Stimulated activated CD8-positive, alpha-beta memory T cell treated with anti-CD3 and anti-CD28 coated beads, Interleukin-15, amount 100 ng/mL, for 48 hours (primary cell): ENCODE data around the gene ALPG.
"Not testable (repeated sequence)": the region's sequence is repeated elsewhere in the genome, so short reads cannot be mapped to it uniquely, and the experiment has no call there.

Experiments
- DNase-seq, 2 donors: peaks; one replicate each; pipeline ENCODE4 v3.0.0-alpha.2; 2020; ENCODE audit warnings: low read depth in 2 of 2

The ALPG gene

DNA sequence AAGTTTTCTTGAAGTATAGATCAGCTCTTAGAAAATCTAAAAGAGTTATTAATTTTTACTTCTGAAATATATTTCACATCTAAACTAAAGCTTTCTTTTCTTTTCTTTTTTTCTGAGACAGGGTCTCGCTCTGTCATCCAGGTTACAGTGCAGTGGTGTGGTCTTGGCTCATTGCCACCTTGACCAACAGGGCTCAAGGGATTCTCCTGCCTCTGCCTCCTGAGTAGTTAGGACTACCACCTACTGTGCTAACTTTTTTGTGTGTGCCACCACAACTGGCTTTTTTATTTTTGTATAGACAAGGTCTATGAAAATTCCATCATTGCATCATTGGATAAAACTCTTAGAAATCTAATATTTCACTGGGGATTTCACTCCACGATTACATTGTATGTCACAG lies 10.0 kb upstream of the ALPG start:
- no peak for DNase-seq

DNA sequence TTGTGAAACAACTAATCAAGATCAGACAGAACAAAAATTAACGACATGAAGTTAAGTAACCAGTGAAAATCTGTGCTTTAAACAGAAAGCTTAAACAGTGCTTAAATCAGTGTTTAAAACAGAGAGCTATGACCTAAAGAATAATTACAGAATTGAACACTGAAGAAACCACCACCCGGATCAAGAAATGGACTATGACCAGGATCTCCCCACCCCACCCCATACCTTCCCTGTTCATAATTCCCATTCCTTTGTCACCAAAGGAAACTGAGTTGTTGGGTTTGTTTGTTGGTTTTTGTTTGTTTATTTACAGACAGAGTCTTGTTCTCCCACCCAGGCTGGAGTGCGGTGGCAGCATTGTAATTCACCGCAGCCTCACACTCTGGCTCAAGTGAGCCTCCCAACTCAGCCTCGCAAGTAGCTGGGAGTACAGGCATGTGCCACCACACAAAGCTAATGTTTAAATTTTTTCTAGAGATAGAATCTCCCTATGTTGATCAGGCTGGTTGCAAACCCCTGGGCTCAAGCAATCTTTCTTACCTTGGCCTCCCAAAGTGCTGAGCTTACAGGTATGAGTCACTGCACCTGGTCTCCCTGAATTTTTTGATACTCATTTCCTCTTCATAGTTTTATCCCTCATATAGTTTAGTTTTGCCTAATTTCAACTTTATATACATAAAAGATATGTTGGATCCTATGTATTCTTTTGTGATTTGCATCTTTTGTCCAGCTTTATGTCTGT lies 8.2 kb upstream of the ALPG start:
- no peak for DNase-seq

DNA sequence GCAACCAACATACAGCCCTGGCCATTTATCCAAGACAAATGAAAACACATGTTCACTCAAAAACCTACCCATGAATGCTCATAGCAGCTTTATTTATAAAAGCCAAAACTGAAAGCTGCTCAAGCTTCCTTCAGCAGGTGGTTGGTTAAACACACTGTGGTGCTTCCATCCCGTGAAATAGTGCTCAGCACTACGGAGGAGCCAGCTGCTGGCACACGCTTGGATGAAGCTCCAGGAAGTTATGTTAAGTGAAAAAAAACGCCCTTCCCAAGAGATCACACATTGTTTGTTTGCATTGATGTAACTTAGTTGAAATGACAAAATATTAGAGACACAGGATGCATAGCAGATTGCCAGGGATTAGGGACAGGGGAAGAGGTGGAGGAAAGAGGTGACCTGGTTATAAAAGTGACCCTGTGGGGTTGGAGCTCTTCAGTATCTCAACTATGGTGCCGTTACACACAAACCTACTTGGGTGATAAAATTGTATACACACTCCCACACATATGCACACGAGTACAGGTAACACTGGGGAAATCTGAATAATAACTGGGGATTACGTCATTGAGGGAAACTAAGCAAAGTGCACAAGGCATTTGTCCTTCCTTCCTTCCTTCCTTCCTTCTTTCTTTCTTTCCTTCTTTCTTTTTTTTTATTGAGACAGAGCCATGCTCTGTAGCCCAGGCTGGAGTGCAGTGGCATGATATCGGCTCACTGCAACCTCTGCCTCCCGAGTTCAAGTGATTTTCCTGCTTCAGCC lies 6.2 kb upstream of the ALPG start:
- DNase-seq: no peak

- DNase-seq: no peak
Observed at GRCh38 chr2:232402518-232402917, 4.1 kb upstream of the ALPG start.

GRCh38 chr2:232405943-232406510 lies 617 bp upstream of the ALPG start:
- no peak for DNase-seq

GRCh38 chr2:232407428-232408150 lies 945 bp downstream of the ALPG start:
- not testable (repeated sequence) for DNase-seq

DNA sequence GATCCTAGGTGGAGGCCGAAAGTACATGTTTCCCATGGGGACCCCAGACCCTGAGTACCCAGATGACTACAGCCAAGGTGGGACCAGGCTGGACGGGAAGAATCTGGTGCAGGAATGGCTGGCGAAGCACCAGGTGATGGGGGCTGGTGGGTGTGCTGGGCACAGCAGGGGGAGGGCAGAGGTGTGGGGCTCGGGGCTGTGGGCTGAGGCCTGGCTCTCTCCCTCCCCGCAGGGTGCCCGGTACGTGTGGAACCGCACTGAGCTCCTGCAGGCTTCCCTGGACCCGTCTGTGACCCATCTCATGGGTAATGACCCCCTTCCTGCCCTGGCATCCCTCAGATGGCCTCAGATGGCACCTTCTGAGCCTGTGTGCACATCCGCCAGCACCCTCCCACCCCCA lies 1.6 kb downstream of the ALPG start:
- not testable (repeated sequence) for DNase-seq

DNA sequence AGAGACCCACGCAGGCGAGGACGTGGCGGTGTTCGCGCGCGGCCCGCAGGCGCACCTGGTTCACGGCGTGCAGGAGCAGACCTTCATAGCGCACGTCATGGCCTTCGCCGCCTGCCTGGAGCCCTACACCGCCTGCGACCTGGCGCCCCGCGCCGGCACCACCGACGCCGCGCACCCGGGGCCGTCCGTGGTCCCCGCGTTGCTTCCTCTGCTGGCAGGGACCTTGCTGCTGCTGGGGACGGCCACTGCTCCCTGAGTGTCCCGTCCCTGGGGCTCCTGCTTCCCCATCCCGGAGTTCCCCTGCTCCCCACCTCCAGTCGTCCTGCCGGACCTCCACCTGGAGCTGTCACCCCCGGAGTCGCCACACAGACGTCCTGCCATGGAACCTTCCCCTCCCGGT lies 3.0 kb downstream of the ALPG start:
- not testable (repeated sequence) for DNase-seq

- no peak for DNase-seq
Observed at GRCh38 chr2:232410238-232410900, 3.7 kb downstream of the ALPG start.

- DNase-seq: no peak
Observed at GRCh38 chr2:232411901-232412629, 5.4 kb downstream of the ALPG start.

DNA sequence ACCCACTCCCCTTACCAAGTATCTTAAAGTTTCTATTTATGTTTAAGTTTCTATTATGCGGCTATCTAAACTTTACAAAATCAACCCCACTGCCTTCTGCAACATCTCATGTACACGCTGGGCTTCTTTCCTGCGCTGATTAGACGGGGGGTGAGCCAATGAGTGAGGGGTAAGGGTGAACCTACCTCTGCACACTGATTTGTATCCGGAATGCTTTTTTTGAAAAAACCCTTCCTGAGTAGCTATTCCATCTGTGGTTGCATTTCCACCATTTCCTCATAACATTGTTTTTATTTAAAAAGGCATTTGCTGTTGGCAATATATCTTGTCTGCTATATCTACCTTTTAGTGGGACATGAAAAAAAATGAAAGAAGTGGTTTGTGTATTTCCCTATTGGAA lies 6.3 kb downstream of the ALPG start:
- DNase-seq: no peak

DNA sequence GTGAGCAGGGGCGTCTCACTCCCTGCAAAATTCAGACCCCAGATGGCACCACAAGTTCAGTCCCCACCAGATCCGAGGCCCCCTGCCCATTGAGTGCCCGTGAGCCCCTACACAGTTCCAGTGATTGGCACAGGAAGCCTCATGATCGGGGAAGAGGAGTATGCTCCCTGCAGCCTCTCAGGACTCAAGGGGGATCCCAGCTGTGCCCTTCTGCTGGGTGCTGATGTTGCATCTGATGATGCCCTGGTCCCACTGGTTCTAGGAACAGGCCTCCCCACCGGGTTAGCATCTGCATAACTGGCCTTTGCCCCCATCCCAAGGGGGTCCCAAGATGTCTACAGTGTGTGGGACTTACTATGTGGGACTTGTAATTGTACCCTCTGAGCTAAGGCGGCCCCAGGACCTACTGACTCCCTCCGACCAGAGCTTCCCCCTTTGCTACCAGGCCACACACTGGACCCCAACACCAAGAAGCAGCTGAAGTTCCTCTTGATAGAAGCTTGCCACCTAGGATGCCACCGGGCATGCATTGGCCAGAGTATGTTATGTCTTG lies 8.6 kb downstream of the ALPG start:
- no peak for DNase-seq

- no peak for DNase-seq
Observed at GRCh38 chr2:232415736-232416520, 9.3 kb downstream of the ALPG start.

DNA sequence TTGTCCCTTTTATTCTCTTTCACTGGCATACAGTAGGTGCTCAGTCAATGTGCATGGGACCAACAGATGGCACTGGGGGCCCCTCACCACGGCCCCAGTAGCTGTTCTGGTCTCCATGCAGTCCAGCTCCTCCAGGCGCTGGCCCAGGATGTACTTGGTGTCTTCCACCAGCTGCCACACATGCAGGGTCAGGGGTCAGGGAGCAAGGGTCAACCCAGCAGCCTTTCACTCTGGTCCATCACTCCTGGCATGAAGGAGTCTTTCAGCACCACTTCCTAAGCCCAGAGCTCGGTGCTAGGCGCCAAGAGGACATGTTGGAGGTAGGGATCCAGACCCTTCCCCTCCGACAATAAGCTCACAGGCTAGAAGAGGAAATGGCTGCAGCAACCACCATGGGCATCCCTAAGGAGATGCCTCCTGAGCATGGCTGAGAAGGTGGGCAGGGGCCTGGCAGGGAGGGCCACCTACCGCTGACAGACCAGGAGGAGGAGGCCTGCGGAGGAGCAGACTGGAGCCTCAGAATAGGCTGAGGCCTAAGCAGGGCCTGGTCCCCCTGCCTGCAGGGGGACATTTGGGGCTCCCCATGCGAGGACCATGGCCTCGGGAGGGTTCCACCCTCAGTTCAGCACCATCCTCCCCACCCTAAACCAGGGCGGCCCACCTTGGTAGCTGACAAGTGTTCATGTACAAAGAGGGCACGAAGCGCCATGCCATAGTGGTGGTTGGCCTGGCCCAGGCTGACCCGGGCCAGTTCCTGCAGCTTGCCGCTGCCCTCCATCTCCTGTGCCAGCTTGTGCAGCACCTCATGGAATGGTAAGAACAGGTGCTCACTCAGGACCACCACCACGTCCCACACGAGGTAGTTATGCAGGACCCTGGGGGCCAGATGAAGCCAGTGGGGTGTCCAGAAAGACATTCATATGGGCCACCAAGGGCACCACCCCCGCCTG lies 10.2 kb downstream of the ALPG start:
- no peak for DNase-seq

DNA sequence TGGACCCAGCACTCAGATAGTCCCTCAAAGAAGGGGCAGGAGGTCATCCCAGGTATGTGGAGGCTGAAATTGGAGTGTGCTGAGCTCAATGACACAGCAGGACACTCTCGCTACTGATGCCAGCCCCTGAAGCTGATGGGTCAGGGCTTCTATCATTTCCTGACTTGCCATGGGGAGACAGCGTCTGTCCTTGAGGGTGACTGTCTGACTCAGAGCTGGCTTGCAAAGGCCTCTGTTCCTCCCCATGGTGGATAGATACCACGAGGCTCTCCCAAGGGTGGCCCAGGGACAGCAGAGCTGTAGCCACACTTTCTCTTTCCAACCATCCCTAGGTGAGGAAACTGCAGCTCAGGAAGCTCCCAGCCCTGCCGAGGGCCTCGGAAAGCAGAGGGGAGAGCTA lies 10.8 kb downstream of the ALPG start:
- DNase-seq: no peak

DNA sequence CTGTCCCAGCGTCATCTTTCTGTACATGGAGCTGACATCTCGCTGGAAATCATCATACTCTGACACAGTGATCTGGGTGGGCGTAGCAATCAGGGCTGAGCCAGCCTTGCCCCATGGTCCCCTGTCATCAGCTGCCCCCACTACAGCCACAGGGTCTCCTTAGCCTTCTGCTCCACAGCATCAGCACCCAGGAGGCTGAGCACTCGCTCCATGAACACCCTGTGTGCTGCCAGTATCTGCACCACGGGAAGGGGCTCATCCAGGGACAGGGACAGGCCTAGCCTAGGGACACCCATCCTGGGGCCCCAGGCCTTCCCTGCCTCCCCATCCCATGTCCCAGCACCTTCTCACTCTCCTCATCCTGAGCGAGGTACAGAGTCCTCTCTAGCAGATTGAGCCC lies 11.4 kb downstream of the ALPG start:
- no peak for DNase-seq

GRCh38 chr2:232418466-232419244 lies 12.0 kb downstream of the ALPG start:
- peak; percentile 21 to 33 for DNase-seq
